ENCODE data around the gene ASB10.

ASB10 gene

DNA sequence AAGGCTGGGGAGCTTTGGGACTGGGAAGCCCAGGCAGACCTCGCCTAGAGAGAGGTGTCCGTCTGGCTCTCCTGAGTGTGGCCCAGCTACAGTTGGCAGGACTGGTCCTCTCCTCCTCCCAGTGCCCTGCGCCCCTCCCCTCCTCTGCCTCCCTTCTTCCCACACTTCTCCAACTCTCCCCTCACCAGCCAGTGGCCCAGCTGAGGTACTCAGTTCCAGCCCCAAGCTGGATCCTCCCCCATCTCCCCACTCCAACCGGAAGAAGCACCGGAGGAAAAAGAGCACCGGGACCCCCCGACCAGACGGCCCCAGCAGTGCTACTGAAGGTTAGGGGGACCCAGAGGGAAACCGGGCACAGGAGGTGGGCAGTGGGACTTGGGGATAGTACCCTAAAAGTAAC lies 47.3 kb downstream of the ASB10 start:
- Histone ChIP-seq H3F3A (ENCODE audit: control insufficient read depth, insufficient read depth) (no peaks in the 10 kb centered on the region), H4K20me1 (ENCODE audit: control insufficient read depth, insufficient read depth, low read depth, low read length) (no peaks in the 10 kb centered on the region), H3K4me2 (ENCODE audit: low read length) (no peak overlapping the region), H3K4me3 (ENCODE audit: low read length) (no peak overlapping the region), H3K9me3 (ENCODE audit: control insufficient read depth, insufficient read depth, low read length) (no peaks in the 10 kb centered on the region), H3K36me3 (ENCODE audit: control insufficient read depth, low read length) (no peaks in the 10 kb centered on the region), H3K27ac (ENCODE audit: low read depth, low read length) (no peak overlapping the region), H3K9me2 (replicated peaks; ENCODE audit: control insufficient read depth, low read length) (no peaks in the 10 kb centered on the region), H3K27me3 (ENCODE audit: control insufficient read depth, low read length) (no peaks in the 10 kb centered on the region), H3K79me2 (ENCODE audit: control insufficient read depth, low read length) (no peaks in the 10 kb centered on the region), H3K4me1 (ENCODE audit: control insufficient read depth, low read length) (no peaks in the 10 kb centered on the region)
- TF ChIP-seq, protein P1, sequence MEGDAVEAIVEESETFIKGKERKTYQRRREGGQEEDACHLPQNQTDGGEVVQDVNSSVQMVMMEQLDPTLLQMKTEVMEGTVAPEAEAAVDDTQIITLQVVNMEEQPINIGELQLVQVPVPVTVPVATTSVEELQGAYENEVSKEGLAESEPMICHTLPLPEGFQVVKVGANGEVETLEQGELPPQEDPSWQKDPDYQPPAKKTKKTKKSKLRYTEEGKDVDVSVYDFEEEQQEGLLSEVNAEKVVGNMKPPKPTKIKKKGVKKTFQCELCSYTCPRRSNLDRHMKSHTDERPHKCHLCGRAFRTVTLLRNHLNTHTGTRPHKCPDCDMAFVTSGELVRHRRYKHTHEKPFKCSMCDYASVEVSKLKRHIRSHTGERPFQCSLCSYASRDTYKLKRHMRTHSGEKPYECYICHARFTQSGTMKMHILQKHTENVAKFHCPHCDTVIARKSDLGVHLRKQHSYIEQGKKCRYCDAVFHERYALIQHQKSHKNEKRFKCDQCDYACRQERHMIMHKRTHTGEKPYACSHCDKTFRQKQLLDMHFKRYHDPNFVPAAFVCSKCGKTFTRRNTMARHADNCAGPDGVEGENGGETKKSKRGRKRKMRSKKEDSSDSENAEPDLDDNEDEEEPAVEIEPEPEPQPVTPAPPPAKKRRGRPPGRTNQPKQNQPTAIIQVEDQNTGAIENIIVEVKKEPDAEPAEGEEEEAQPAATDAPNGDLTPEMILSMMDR (IDR thresholded peaks at IDR 0.05; ENCODE audit: low read depth, low read length, poor library complexity, severe bottlenecking) = no peak
- no peak for TF ChIP-seq EZH2phosphoT487 (IDR thresholded peaks at IDR 0.05; ENCODE audit: borderline replicate concordance, low read length)

DNA sequence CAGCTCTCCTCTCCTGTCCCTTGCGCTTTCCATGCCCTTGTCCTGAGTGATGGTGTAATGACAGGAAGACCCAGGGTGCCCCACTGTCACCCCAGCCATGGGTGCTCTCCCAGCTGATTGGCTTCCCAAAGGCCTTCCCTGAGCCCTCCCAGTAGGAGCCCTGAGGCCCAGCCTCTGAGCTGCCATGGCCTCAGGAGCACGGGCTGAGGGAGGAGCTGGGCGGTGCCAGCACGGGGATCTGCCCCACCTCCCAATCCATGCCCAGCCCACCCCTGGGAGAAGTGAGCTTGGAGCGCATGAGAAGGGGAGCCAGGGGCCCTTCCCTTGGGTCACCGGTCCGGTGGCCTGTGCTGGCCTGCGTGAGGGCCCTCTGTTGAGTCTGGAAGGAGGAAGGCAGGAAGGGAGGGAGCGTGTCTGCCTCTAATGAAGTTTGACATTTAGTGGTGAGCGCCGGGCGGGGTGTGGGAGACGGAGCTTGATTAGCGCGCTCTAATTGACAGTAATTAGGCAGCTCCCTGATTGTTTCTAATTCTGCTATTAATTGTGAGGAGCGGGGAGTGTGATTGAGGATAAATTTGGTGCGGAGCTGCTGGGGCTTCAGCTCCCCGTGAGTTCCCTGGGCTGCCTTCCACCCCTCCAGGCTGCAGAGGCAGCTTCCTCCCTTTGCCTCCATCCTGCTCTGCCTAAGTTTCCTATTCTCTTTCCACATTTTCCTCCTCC lies 47.8 kb downstream of the ASB10 start:
- Histone ChIP-seq H3F3A (ENCODE audit: control insufficient read depth, insufficient read depth) (no peaks in the 10 kb centered on the region), H3K27me3 (ENCODE audit: control insufficient read depth, low read length) (no peaks in the 10 kb centered on the region), H3K36me3 (ENCODE audit: control insufficient read depth, low read length) (no peaks in the 10 kb centered on the region), H3K4me2 (ENCODE audit: low read length) (no peak overlapping the region), H3K4me1 (ENCODE audit: control insufficient read depth, low read length) (no peaks in the 10 kb centered on the region), H3K27ac (ENCODE audit: low read depth, low read length) (no peak overlapping the region), H4K20me1 (ENCODE audit: control insufficient read depth, insufficient read depth, low read depth, low read length) (no peaks in the 10 kb centered on the region), H3K9me2 (replicated peaks; ENCODE audit: control insufficient read depth, low read length) (no peaks in the 10 kb centered on the region), H3K9me3 (ENCODE audit: control insufficient read depth, insufficient read depth, low read length) (no peaks in the 10 kb centered on the region), H3K79me2 (ENCODE audit: control insufficient read depth, low read length) (no peaks in the 10 kb centered on the region), H3K4me3 (ENCODE audit: low read length) (no peak overlapping the region)
- TF ChIP-seq, protein P1 (IDR thresholded peaks at IDR 0.05; ENCODE audit: low read depth, low read length, poor library complexity, severe bottlenecking) = no peak
- TF ChIP-seq EZH2phosphoT487 (IDR thresholded peaks at IDR 0.05; ENCODE audit: borderline replicate concordance, low read length) = no peak

DNA sequence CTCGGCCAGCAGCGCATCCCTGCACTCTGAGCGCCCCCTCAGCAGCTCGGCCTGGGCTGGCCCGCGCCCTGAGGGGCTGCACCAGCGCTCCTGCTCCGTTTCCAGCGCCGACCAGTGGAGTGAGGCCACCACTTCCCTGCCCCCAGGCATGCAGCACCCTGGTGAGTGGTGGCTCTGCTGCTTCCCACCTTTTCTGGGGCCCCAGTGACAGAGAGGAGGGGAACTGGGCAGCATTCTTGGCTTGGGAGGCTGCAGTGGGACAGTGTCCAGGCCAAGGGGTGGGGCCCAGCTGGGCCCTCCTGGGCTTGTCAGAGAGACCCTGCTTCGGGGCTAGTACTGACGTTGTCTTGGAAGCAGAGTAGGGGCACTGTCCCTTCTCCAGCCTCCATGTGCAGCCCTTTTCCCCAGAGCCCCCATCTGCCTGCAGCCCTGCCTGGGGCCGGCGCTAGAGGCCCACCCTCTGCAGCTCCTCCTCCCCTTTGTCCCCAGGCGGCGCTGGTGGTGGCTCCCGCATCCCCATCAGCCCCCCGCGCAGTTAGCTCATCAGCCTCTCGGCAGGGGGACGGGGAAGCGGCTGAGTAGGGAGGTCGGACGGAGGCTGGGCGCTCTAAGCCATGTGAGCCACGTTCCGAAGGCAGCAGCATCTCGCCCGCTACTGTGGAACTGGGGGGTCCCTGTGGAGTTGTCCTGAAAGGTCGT lies 48.7 kb downstream of the ASB10 start:
- H3K4me3 ChIP-seq (ENCODE audit: low read length) = no peak overlapping the region
- H3K9me2 ChIP-seq (replicated peaks; ENCODE audit: control insufficient read depth, low read length) = no peaks in the 10 kb centered on the region
- H4K20me1 ChIP-seq (ENCODE audit: control insufficient read depth, insufficient read depth, low read depth, low read length) = no peaks in the 10 kb centered on the region
- no peaks in the 10 kb centered on the region for H3K27me3 ChIP-seq (ENCODE audit: control insufficient read depth, low read length)
- no peak overlapping the region for H3K4me2 ChIP-seq (ENCODE audit: low read length)
- no peak for TF ChIP-seq EZH2phosphoT487 (IDR thresholded peaks at IDR 0.05; ENCODE audit: borderline replicate concordance, low read length)
- TF ChIP-seq, protein P1 (IDR thresholded peaks at IDR 0.05; ENCODE audit: low read depth, low read length, poor library complexity, severe bottlenecking) = no peak
- H3K79me2 ChIP-seq (ENCODE audit: control insufficient read depth, low read length) = no peaks in the 10 kb centered on the region
- no peaks in the 10 kb centered on the region for H3K9me3 ChIP-seq (ENCODE audit: control insufficient read depth, insufficient read depth, low read length)
- H3K4me1 ChIP-seq (ENCODE audit: control insufficient read depth, low read length) = no peaks in the 10 kb centered on the region
- no peaks in the 10 kb centered on the region for H3F3A ChIP-seq (ENCODE audit: control insufficient read depth, insufficient read depth)
- no peaks in the 10 kb centered on the region for H3K36me3 ChIP-seq (ENCODE audit: control insufficient read depth, low read length)
- no peak overlapping the region for H3K27ac ChIP-seq (ENCODE audit: low read depth, low read length)

Measured in DOHH2 (cell line).